ENCODE data around the gene WDR19.

GRCh38 chr4:39323821-39324220 lies 141.5 kb downstream of the WDR19 start:
- no peak for TF ChIP-seq CTCF (conservative IDR thresholded peaks at IDR 0.05)
- no peak for TF ChIP-seq ZFX (IDR thresholded peaks at IDR 0.05)
